ENCODE results near the gene FARS2. TPM values are rescaled to one million over a fixed set of nuclear protein-coding genes. Genes with fewer than 3 reads are reported as not detected.

Gene FARS2
- total and polyA plus RNA-seq, 7 experiments from 2014 or later = 16.2 to 28.1 (median 20.8) TPM

- Mint-ChIP-seq H3K36me3 (peaks cover 0 to 15% (median 5%) of the 10 kb centered on the region in 5 donors), H3K4me1 (peaks cover 0 to 10% (median 0%) of the 10 kb centered on the region in 7 donors), H3K27ac (no peak overlapping the region), H3K4me3 (no peak overlapping the region), H3K9me3 (peaks cover 0 to 3% (median 0%) of the 10 kb centered on the region in 11 donors), H3K27me3 (no peaks in the 10 kb centered on the region)
- ATAC-seq (no peak), DNase-seq (no peak)
- Histone ChIP-seq H3K27me3 (ENCODE audit: control insufficient read depth in 2 of 2, insufficient read depth in 2 of 2, low read length in 2 of 2) (no peaks in the 10 kb centered on the region), H3K36me3 (ENCODE audit: control insufficient read depth in 2 of 3, insufficient read depth in 3 of 3, low read length in 3 of 3) (no peaks in the 10 kb centered on the region), H3K4me3 (ENCODE audit: low read length) (no peak overlapping the region), H3K27ac (ENCODE audit: low read depth, low read length) (no peak overlapping the region), H3K9me3 (ENCODE audit: control insufficient read depth in 2 of 3, low read length in 3 of 3) (no peaks in the 10 kb centered on the region), H3K4me1 (ENCODE audit: control insufficient read depth in 2 of 2, insufficient read depth in 2 of 2, low read length in 2 of 2) (no peaks in the 10 kb centered on the region)
- ChIA-PET CTCF (interaction anchor here (0.5 kb wide), 1 partner anchor 27 kb away, joined by 4 read pairs; no protein-coding TSS in a partner anchor), POLR2A (no interaction called here)
- intact Hi-C loops (cut with micrococcal nuclease) = no loop called here
Observed at GRCh38 chr6:5781019-5781418, 519.7 kb downstream of the FARS2 start.

DNA sequence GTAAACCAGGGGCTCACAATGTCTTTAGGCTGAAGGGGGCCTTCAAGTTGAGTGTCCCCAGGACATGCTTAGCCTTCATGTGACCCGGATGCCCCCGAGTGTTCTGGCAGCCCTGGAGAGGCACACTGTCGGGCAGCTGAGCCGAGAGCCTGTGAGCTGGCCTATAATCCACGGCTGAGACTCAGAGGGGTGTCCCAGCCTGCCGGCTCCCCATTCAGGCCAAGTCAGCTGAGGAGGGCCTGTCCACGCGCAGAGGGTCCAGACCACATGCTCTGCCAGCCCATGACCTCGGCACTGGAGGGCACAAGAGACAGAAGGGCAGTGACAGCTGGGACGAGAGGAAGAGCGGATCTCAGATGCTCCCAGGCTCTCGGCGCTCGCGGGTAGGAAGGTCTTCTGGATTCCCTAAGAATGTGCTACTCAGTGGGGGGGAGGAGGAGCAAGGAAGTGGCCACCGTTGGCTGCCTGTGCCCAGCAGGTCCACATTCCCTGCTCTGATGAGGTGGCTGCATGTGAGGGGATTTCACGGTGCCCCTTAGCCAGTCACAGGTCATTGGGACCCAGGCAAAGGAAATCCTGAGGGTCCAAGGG lies 520.7 kb downstream of the FARS2 start:
- Mint-ChIP-seq H3K27ac (no peak overlapping the region), H3K4me1 (peaks cover 0 to 16% (median 10%) of the 10 kb centered on the region in 7 donors), H3K36me3 (peaks cover 0 to 12% (median 5%) of the 10 kb centered on the region in 5 donors), H3K4me3 (no peak overlapping the region), H3K27me3 (no peaks in the 10 kb centered on the region), H3K9me3 (peaks cover 0 to 3% (median 0%) of the 10 kb centered on the region in 11 donors)
- POLR2A ChIA-PET = no interaction called here
- H3K27ac ChIP-seq (ENCODE audit: low read depth, low read length) = no peak overlapping the region
- peaks cover 0 to 8% of the 10 kb centered on the region in 2 donors for H3K4me1 ChIP-seq (ENCODE audit: control insufficient read depth in 2 of 2, insufficient read depth in 2 of 2, low read length in 2 of 2)
- CTCF ChIA-PET = no interaction called here
- ATAC-seq (no peak), DNase-seq (no peak)
- intact Hi-C loops (cut with micrococcal nuclease) = no loop called here
- no peaks in the 10 kb centered on the region for H3K27me3 ChIP-seq (ENCODE audit: control insufficient read depth in 2 of 2, insufficient read depth in 2 of 2, low read length in 2 of 2)
- H3K36me3 ChIP-seq (ENCODE audit: control insufficient read depth in 2 of 3, insufficient read depth in 3 of 3, low read length in 3 of 3) = no peaks in the 10 kb centered on the region
- H3K4me3 ChIP-seq (ENCODE audit: low read length) = no peak overlapping the region
- no peaks in the 10 kb centered on the region for H3K9me3 ChIP-seq (ENCODE audit: control insufficient read depth in 2 of 3, low read length in 3 of 3)

DNA sequence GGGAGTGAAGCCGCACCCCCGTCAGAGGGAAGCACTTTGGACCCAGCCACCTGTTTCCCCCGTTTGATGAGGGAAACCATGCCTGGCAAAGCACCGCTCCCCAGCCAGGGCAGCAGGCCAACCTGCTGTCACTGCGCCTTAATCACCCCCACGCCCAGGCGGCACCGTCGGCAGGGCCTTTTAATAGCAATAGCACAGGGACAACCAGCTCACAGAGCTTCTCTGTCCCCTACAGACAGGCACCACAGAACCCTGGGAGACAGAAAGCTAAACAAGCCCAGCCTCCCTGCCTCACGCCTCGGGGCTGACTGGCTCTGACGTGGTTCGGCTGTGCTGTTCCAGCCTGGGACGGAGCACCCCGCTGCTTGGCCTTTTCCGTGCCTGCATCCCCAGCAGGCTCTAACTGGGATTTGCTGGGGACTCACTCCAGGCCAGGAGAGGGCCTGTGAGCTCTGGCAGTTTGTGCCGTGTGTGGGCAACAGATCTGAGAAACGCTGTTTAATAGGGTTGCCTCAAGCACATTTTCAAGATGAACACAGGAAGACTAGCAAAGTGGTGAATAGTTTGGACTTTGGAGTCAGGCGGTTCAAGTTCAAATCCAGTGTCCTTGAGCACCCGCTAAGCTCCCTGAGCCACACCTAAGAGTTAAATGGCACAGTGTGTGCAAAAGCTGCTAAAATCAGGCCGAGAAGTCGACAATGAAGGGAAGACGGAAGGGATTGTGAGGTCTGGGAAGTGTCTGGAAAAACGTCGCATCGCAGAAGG lies 521.7 kb downstream of the FARS2 start:
- POLR2A ChIA-PET = no interaction called here
- peaks cover 0 to 3% (median 0%) of the 10 kb centered on the region in 11 donors for H3K9me3 Mint-ChIP-seq
- H3K4me1 ChIP-seq (ENCODE audit: control insufficient read depth in 2 of 2, insufficient read depth in 2 of 2, low read length in 2 of 2) = peaks cover 0 to 11% of the 10 kb centered on the region in 2 donors
- H3K27ac Mint-ChIP-seq = no peak overlapping the region
- no peak overlapping the region for H3K27ac ChIP-seq (ENCODE audit: low read depth, low read length)
- peaks cover 0 to 24% (median 19%) of the 10 kb centered on the region in 7 donors for H3K4me1 Mint-ChIP-seq
- no peak overlapping the region for H3K4me3 ChIP-seq (ENCODE audit: low read length)
- H3K27me3 ChIP-seq (ENCODE audit: control insufficient read depth in 2 of 2, insufficient read depth in 2 of 2, low read length in 2 of 2) = no peaks in the 10 kb centered on the region
- H3K9me3 ChIP-seq (ENCODE audit: control insufficient read depth in 2 of 3, low read length in 3 of 3) = no peaks in the 10 kb centered on the region
- DNase-seq (no peak), ATAC-seq (no peak)
- peaks cover 0 to 10% (median 5%) of the 10 kb centered on the region in 5 donors for H3K36me3 Mint-ChIP-seq
- CTCF ChIA-PET = no interaction called here
- no peaks in the 10 kb centered on the region for H3K36me3 ChIP-seq (ENCODE audit: control insufficient read depth in 2 of 3, insufficient read depth in 3 of 3, low read length in 3 of 3)
- intact Hi-C loops (cut with micrococcal nuclease) = no loop called here
- H3K27me3 Mint-ChIP-seq = no peaks in the 10 kb centered on the region
- H3K4me3 Mint-ChIP-seq = no peak overlapping the region

DNA sequence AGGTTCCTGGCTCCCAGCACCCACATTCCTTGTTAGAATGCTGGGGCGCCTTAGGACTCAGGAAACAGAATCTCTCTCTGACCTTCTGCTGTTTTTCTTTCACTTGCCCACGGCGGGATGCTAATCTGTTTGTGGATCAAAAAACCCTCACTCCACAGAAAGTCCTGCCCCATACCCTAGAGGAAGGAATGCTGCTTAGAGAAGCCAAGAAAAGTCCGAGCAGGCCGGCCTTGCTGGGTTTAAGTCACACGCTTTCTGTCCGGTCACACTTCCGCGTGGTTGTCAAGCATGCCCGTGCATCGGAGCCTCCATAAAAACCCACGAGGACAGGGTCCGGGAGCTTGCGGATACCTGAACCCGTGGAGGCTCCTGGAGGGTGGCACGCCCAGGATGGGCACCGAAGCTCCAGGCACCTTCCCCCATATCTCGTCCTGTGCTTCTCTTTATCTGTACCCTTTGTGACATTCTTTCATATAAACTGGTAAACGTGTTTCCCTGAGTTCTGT lies 522.3 kb downstream of the FARS2 start:
- no peaks in the 10 kb centered on the region for H3K36me3 ChIP-seq (ENCODE audit: control insufficient read depth in 2 of 3, insufficient read depth in 3 of 3, low read length in 3 of 3)
- ChIA-PET CTCF (no interaction called here), POLR2A (interaction anchor here (0.9 kb wide), 1 partner anchor 30 kb away, joined by 3 read pairs; no protein-coding TSS in a partner anchor)
- Mint-ChIP-seq H3K4me3 (no peak overlapping the region), H3K36me3 (peaks cover 0 to 10% (median 0%) of the 10 kb centered on the region in 5 donors), H3K9me3 (peaks cover 0 to 2% (median 0%) of the 10 kb centered on the region in 11 donors), H3K4me1 (peaks cover 0 to 28% (median 23%) of the 10 kb centered on the region in 7 donors), H3K27me3 (no peaks in the 10 kb centered on the region), H3K27ac (peak overlapping the region in 2 of 9 donors; percentile 32 to 60)
- H3K9me3 ChIP-seq (ENCODE audit: control insufficient read depth in 2 of 3, low read length in 3 of 3) = no peaks in the 10 kb centered on the region
- H3K27me3 ChIP-seq (ENCODE audit: control insufficient read depth in 2 of 2, insufficient read depth in 2 of 2, low read length in 2 of 2) = no peaks in the 10 kb centered on the region
- no peak overlapping the region for H3K27ac ChIP-seq (ENCODE audit: low read depth, low read length)
- H3K4me3 ChIP-seq (ENCODE audit: low read length) = no peak overlapping the region
- intact Hi-C loops (cut with micrococcal nuclease) = no loop called here
- peaks cover 0 to 11% of the 10 kb centered on the region in 2 donors for H3K4me1 ChIP-seq (ENCODE audit: control insufficient read depth in 2 of 2, insufficient read depth in 2 of 2, low read length in 2 of 2)
- DNase-seq (no peak), ATAC-seq (no peak)

DNA sequence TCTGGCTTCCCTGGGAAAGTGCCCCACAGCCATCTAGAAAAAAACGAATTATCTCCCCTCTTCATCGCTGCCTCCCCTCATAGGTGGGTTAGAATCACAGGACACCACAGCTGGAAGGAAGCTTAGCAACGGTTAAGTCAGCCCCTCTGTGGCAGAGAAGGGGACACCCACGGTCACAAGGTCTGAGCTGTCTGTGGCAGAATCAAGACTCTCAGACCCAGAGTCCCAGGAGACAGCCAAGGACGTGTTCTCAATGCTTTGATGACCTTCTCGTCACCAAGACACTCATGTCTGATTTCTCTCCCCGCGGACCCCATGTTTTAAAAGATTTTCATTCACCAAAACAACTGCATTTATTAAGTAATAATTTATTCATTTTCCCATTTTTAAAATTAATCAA lies 523.9 kb downstream of the FARS2 start:
- Mint-ChIP-seq H3K9me3 (peaks cover 0 to 1% (median 0%) of the 10 kb centered on the region in 11 donors), H3K4me3 (no peak overlapping the region), H3K27ac (no peak overlapping the region), H3K36me3 (peaks cover 0 to 10% (median 0%) of the 10 kb centered on the region in 5 donors), H3K27me3 (peaks cover 0 to 4% (median 0%) of the 10 kb centered on the region in 5 donors), H3K4me1 (peaks cover 0 to 27% (median 23%) of the 10 kb centered on the region in 7 donors)
- no peak for DNase-seq
- no peak for ATAC-seq
- no peaks in the 10 kb centered on the region for H3K27me3 ChIP-seq (ENCODE audit: control insufficient read depth in 2 of 2, insufficient read depth in 2 of 2, low read length in 2 of 2)
- H3K27ac ChIP-seq (ENCODE audit: low read depth, low read length) = no peak overlapping the region
- intact Hi-C loops (cut with micrococcal nuclease) = no loop called here
- POLR2A ChIA-PET = no interaction called here
- H3K36me3 ChIP-seq (ENCODE audit: control insufficient read depth in 2 of 3, insufficient read depth in 3 of 3, low read length in 3 of 3) = no peaks in the 10 kb centered on the region
- CTCF ChIA-PET = no interaction called here
- no peak overlapping the region for H3K4me3 ChIP-seq (ENCODE audit: low read length)
- H3K4me1 ChIP-seq (ENCODE audit: control insufficient read depth in 2 of 2, insufficient read depth in 2 of 2, low read length in 2 of 2) = peaks cover 0 to 11% of the 10 kb centered on the region in 2 donors
- H3K9me3 ChIP-seq (ENCODE audit: control insufficient read depth in 2 of 3, low read length in 3 of 3) = no peaks in the 10 kb centered on the region

GRCh38 chr6:5786321-5786968 lies 525.1 kb downstream of the FARS2 start:
- intact Hi-C loops (cut with micrococcal nuclease) = loop anchor here in 1 of 2 donors (2.0 kb wide), 2 partner anchors 206 to 316 kb away; no protein-coding TSS in a partner anchor
- Mint-ChIP-seq H3K9me3 (peaks cover 0 to under 1% (median 0%) of the 10 kb centered on the region in 11 donors), H3K36me3 (peaks cover 0 to 7% (median 0%) of the 10 kb centered on the region in 5 donors), H3K27ac (peak overlapping the region in 3 of 9 donors; percentile 25 to 78 (median 53)), H3K4me1 (peaks cover 0 to 27% (median 23%) of the 10 kb centered on the region in 7 donors), H3K4me3 (peak overlapping the region in 5 of 10 donors; percentile 8 to 56 (median 46)), H3K27me3 (peaks cover 0 to 4% (median 0%) of the 10 kb centered on the region in 5 donors)
- peaks cover 0 to 11% of the 10 kb centered on the region in 2 donors for H3K4me1 ChIP-seq (ENCODE audit: control insufficient read depth in 2 of 2, insufficient read depth in 2 of 2, low read length in 2 of 2)
- H3K27ac ChIP-seq (ENCODE audit: low read depth, low read length) = no peak overlapping the region
- DNase-seq (no peak), ATAC-seq (peak; percentile 20)
- no peaks in the 10 kb centered on the region for H3K27me3 ChIP-seq (ENCODE audit: control insufficient read depth in 2 of 2, insufficient read depth in 2 of 2, low read length in 2 of 2)
- H3K36me3 ChIP-seq (ENCODE audit: control insufficient read depth in 2 of 3, insufficient read depth in 3 of 3, low read length in 3 of 3) = no peaks in the 10 kb centered on the region
- H3K4me3 ChIP-seq (ENCODE audit: low read length) = no peak overlapping the region
- CTCF ChIA-PET = no interaction called here
- H3K9me3 ChIP-seq (ENCODE audit: control insufficient read depth in 2 of 3, low read length in 3 of 3) = no peaks in the 10 kb centered on the region
- POLR2A ChIA-PET = interaction anchor here (0.6 to 0.9 kb wide), 2 partner anchors 23 to 81 kb away, joined by 3 read pairs; no protein-coding TSS in a partner anchor

Measured in naive thymus-derived CD4-positive, alpha-beta T cell (primary cell).